Measurements from ENCODE around the gene UBE2M.
A peak's percentile ranks its signal among the peaks of the same experiment; 100 is the strongest.
"Not testable (repeated sequence)": the region's sequence is repeated elsewhere in the genome, so short reads cannot be mapped to it uniquely, and the experiment has no call there.

The UBE2M gene

GRCh38 chr19:58555369-58555885, 3.0 kb downstream of the UBE2M start:
- no peak for DNase-seq

DNA sequence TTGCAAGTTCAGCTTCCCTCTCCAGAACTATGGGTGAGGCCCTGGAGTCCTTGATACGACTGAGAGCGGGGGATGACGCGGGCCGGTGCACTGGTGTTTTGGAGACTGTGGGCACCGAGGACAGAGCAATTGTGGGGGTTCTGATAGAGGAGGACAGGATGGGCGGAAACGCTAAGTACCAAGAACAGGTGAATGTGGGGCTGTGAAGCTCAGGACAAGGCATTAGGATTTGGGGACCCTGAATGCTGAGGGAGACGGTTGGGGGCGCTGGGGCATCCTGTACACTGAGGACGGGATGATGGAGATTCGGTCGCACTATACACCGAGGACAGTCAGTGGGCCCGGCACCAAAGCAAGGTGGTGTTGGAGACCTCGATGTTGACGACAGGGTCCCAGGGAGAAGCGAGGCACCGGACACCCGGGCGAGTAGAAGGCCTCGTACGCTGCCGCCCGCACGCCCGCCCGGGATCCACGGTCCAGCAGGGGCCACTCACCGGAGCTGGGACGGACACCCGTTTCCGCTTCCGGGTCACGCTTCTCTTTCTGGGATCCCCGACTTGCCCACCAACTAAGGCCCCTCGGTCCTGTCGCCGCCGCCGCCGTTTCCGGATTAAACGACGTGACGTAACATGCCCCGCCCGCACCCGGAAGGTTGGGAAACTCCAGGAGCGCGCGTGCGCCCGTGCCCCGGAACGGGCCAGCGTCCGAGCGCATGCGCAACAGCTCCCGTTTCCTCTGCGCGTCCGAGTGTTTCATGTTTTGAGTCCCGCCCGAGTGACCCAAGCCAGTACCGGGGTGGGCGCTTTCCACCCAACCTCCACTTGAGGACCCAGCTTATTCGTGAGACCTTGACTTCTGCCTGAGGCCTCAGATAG, 3.7 kb downstream of the UBE2M start, which contains the start of gene CHMP2A:
CHMP2A (minus strand) TSS at position 612 of the 875 bp plus-strand sequence. CDS start 893 bp downstream, outside the sequence.
- DNase-seq, result peak; percentile 96

DNA sequence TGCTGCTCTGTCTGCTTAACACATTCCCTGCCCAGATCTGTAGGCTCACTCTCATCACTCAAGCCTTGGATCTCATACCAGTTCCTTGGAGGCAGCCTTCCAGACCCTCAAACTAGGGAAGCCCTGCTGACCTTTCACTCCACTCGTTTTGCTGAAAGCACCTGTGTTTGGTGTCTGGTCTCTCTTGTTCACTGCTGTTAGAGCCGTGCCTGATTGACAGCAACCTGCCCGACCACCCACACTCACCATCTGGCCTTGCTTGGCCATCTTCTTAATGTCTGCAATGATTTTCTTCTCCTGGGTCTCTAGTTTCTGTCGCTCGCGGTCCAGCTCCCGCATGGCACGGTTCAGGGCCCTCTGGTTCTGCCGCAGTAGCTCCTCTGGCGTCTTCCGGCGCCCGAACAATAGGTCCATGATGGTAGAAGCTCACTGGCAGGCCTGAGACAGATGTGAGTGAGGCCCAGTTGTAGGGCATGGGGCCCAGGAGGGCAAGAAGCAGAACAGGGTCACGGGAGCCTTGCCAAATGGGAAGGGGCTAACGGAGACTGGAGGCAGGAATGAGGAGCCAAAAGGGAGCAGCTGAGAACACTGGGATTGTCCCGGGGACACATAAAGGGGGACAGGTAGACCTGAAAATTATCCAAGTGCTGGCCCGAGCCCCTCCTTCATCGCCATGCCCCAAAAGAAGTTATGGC, 4.5 kb downstream of the UBE2M start:
- DNase-seq, result no peak

GRCh38 chr19:58552655-58553054, 5.8 kb downstream of the UBE2M start:
- DNase-seq, result no peak

GRCh38 chr19:58551577-58552471, 6.6 kb downstream of the UBE2M start:
- DNase-seq, result no peak

GRCh38 chr19:58551123-58551497, 7.3 kb downstream of the UBE2M start:
- no peak for DNase-seq

DNA sequence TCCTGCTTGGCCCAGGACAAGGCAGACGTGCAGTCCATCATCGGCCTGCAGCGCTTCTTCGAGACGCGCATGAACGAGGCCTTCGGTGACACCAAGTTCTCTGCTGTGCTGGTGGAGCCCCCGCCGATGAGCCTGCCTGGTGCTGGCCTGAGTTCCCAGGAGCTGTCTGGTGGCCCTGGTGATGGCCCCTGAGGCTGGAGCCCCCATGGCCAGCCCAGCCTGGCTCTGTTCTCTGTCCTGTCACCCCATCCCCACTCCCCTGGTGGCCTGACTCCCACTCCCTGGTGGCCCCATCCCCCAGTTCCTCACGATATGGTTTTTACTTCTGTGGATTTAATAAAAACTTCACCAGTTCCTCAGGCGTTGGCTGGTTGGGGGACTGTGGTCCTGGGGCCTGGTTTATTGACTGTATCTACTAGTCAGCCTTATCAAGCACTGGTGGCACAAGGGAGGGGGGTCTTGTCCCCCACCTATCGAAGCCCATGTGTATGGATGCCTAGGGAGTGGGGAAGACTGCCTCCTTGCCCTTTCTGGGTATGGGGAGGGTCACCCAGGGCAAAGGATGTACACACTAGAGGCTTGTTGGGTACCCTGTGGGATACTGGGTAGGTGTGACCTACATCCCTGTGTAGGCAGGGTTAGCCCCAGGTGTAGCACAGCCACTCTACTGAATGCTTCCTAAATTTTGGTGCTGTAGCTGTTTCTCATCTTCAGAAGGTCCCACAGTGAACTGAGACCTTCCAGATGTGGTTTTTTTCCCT, 7.9 kb downstream of the UBE2M start:
- DNase-seq, result no peak

DNA sequence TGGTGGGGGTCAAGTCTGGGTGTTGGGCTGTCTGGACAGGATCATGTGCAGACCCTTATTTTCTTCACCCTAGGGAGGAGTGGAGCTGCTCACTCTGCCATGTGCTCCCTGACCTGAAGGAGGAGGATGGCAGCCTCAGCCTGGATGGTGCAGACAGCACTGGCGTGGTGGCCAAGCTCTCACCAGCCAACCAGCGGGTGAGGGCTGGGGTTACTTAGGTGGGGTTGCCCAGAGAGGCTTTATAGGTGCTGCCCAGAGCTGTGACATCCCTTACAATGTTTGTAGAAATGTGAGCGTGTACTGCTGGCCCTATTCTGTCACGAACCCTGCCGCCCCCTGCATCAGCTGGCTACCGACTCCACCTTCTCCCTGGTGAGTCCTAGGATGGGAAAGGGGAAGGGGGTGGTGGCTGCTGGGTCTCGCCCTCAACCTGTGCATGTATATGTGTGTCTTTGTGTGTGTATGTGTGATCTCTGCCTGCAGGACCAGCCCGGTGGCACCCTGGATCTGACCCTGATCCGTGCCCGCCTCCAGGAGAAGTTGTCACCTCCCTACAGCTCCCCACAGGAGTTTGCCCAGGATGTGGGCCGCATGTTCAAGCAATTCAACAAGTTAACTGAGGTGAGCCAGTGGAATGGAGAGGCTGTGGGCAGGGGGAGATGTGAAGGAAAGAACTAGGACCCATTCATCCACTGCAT, 8.6 kb downstream of the UBE2M start:
- DNase-seq, result no peak

- no peak for DNase-seq
Observed at GRCh38 chr19:58548859-58549663, 9.3 kb downstream of the UBE2M start.

GRCh38 chr19:58547323-58548312, 10.8 kb downstream of the UBE2M start:
- no peak for DNase-seq

GRCh38 chr19:58546019-58546530, 12.3 kb downstream of the UBE2M start:
- DNase-seq, result no peak

GRCh38 chr19:58545286-58546018, 13.0 kb downstream of the UBE2M start:
- DNase-seq, result no peak

GRCh38 chr19:58544591-58545285, 13.7 kb downstream of the UBE2M start:
- DNase-seq, result peak; percentile 43

DNA sequence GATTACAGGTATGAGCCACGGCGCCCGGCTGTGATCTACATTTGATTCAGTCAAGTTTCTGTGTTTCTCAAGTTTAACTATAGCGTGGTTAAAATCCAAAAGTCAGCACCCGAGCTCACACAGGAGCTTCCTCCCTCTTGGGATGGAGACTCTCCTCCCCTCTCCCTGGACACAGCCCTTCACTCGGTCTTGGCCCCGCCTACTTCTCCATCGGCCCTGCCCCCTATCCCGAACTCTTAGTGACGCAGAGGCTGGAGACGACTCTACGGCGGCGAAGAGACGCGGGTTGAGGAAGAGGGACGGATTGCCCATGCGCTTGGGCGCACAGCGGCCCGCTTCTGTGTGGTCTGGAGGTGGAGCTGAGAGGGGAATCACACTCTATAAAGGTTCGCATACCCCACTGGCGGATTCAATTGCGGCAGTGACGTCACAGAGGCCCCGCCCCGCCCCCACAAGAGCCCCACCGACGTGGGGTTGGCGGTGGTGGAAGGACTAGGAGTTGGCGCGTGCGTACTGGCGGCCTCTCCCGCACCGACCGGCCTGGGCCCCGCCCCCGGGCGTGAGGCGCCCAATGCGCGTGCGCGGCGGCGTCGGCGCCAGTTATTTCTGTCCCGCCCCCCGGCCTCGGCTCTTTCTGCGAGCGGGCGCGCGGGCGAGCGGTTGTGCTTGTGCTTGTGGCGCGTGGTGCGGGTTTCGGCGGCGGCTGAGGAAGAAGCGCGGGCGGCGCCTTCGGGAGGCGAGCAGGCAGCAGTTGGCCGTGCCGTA, 14.4 kb downstream of the UBE2M start, which contains the start of gene TRIM28:
TRIM28 (plus strand) TSS at position 239 of the 765 bp plus-strand sequence. CDS start 694 bp downstream, outside the sequence.
- DNase-seq, result peak; percentile 100

GRCh38 chr19:58542641-58543372, 15.6 kb downstream of the UBE2M start:
- not testable (repeated sequence) for DNase-seq

GRCh38 chr19:58539169-58539559, 19.2 kb downstream of the UBE2M start:
- DNase-seq, result not testable (repeated sequence)
